HG02885 (cell line): ENCODE data around the gene DYNC1I1.
"Not testable (repeated sequence)": the region's sequence is repeated elsewhere in the genome, so short reads cannot be mapped to it uniquely, and the experiment has no call there.

Experiments
- ATAC-seq: cut with Tn5 transposase; IDR thresholded peaks from one replicate; pipeline ENCODE4 v1.9.1; 2021; ENCODE audit warnings: mild to moderate bottlenecking; ENCODE audit not compliant: unreplicated experiment, poor library complexity

Gene DYNC1I1

DNA sequence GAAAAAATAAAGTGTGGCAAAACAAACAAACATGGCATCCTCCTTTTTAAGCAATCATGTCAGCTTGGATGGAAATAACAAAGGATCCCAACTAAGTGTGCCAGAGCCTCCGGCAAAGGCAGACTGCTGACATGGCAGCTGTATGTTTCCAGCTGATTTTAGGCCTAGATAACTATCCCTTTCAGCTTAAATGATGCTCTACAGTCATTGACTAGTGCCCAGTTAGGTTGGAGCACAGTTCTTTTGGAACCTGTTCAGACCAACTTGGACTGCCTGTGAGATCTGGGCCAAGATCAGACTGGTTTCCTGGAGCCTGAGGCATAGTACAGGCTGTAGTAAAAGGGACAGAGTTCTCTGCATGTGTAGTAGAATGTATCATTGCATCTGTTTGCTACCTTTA is 128.7 kb downstream of the DYNC1I1 start:
- no peak for ATAC-seq

- ATAC-seq, result no peak
These were observed 131.7 kb downstream of the DYNC1I1 start for GRCh38 chr7:95904099-95904498.

- no peak for ATAC-seq
These were observed 132.8 kb downstream of the DYNC1I1 start for GRCh38 chr7:95905167-95905566.

- no peak for ATAC-seq
These were observed 134.5 kb downstream of the DYNC1I1 start for GRCh38 chr7:95906851-95907250.

- ATAC-seq, result no peak
These were observed 135.0 kb downstream of the DYNC1I1 start for GRCh38 chr7:95907337-95907736.

DNA sequence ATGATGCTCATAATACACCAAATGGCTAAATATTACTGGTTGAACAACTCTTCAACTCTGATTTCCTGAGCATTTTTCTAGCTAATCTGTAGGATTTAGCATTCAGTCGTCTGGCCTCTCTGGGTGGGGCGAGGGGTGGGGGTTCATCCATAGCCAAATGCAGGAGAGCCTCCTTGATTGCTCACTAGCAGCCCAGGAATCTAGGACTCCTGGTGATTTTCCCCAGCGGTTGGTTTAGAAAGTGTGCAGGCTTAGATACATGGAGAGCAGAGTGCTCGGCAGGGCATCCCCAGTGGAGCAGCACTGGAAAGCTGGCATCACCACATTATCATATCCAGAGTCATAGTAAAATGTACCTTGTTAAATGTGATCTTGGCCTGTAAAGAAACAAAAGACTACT is 136.1 kb downstream of the DYNC1I1 start:
- no peak for ATAC-seq

GRCh38 chr7:95910341-95910740 is 138.0 kb downstream of the DYNC1I1 start:
- no peak for ATAC-seq

DNA sequence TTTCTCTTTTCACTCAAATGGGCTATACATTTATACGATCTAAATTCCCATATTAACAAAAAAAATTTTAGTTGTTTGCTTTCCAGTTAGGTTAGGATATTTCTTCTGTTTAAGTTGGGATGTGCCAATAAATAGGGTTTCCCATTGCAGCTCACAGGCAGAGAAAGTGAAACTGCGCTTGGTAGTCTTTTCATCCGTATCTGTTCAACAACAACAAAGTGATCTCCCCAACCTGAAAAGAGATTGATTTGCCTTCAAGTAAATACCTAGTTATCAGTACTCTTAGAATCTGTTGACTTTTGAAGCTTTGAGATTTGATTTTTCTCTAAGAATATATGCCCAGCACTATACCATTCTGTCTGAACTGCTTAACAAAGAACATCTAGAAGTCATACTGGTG is 143.4 kb downstream of the DYNC1I1 start:
- ATAC-seq, result no peak

- peak; percentile 83 for ATAC-seq
These were observed 144.4 kb downstream of the DYNC1I1 start for GRCh38 chr7:95916573-95917297.

GRCh38 chr7:95917634-95918033 is 145.3 kb downstream of the DYNC1I1 start:
- ATAC-seq, result no peak

GRCh38 chr7:95919556-95919955 is 147.2 kb downstream of the DYNC1I1 start:
- no peak for ATAC-seq

- no peak for ATAC-seq
These were observed 149.2 kb downstream of the DYNC1I1 start for GRCh38 chr7:95921543-95921942.

DNA sequence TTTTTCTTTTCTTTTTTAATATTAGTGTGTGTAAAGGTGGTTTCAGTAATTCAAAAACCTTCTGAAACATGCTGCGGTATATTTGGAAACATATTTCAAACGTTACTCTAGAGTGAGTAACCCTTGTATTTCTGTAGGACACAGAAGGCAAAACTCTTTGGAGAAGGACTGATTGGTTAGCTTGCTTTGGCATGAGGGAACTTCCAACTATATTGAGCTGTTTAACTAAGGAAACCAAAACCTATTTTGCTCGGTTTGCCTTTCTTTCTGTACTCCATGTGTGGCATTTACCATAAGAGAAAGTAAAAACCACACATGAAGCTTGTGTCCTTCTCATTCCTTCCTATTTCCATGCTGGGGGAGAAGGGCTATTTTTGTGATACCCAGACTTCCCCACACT is 149.8 kb downstream of the DYNC1I1 start:
- no peak for ATAC-seq

GRCh38 chr7:95925236-95925635 is 152.9 kb downstream of the DYNC1I1 start:
- ATAC-seq, result no peak

- ATAC-seq, result no peak
These were observed 153.6 kb downstream of the DYNC1I1 start for GRCh38 chr7:95925971-95926370.

DNA sequence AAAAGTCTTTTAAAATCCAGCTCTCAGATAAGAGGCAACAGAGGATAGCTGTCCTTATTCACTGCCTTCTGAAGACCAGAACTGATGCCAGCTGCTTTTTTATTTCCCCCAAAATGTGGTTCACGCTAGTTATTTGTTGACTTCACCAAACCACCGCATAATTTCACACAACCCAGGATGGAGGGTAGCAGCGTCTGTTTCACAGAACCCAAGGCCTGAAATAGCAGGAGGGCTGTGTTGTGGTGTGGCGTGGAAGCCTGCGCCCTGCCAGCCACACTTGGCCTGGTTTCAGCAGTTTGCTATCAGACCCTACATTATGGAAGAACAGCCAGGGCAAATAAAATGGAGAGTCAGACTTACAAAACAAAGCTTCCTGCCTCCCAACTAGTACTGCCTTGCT is 155.4 kb downstream of the DYNC1I1 start:
- ATAC-seq, result no peak

- no peak for ATAC-seq
These were observed 157.4 kb downstream of the DYNC1I1 start for GRCh38 chr7:95929710-95930280.

DNA sequence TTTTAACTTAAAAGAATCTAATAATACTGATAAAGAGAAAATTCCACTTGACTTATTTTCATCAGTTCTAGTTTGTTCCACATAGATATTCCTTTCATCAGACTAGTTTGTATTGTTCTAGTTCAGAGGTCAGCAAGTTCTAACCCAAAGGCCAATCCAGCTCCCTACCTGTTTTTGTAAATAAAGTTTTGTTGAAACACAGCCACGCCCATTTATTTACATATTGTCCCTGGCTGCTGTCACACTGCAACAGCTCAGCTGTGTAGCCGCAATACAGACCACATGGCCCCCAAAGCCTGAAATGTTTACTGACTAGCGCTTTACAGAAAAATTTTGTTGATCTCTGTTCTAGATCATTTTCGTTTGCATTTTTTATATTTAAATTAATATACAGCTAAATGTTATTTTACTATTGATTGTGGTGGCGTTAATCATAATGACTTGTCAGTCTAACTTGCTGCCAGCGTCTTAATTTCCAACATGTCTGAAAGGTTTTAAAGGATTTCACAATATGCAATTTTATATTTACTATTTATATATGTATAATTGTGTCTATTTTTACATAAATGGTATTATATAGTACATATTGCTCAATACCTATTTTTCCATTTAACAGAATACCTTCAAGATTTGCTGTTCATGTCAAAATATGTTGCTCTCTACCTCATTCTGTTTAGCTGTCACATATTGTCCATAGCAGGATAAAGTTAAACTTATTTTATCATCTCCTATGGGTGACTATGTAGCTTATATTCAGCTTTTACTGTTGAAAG is 159.3 kb downstream of the DYNC1I1 start:
- no peak for ATAC-seq

GRCh38 chr7:95933618-95934017 is 161.3 kb downstream of the DYNC1I1 start:
- no peak for ATAC-seq

DNA sequence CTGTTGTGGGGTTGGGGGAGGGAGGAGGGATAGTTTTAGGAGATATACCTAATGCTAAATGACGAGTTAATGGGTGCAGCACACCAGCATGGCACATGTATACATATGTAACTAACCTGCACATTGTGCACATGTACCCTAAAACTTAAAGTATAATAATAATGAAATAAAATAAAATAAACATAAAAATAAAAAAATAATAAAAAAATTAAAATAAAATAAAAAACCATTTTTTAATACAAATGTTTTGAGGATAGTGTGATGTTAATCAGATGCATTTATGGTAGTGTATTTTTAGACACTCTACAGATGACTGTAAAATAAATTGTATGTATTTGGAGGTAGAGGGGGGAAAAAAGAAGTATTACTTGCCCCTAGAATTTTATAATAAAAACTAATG is 172.5 kb downstream of the DYNC1I1 start:
- not testable (repeated sequence) for ATAC-seq

GRCh38 chr7:95950698-95951097 is 178.3 kb downstream of the DYNC1I1 start:
- ATAC-seq, result no peak
